Right lobe of liver (tissue), 6 donors: ENCODE measurements around the gene KRT10. TPM values are rescaled to one million over a fixed set of nuclear protein-coding genes. Genes with fewer than 3 reads are reported as not detected.

Source experiments
- ATAC-seq, 4 donors: fragments of 200-7000 bp; cut with Tn5 transposase; one replicate each; pipeline ENCODE4 v1.9.1; 2020; ENCODE audit warnings: mild to moderate bottlenecking in 4 of 4, moderate library complexity in 4 of 4
- DNase-seq, 3 donors: peaks; one replicate each; pipeline ENCODE4 v3.0.0-alpha.2; 2020
- H3K27ac ChIP-seq, 3 donors: fragments of 200-600 bp; one replicate each; pipeline ENCODE4 v1.8.0; 2022
- H3K27me3 ChIP-seq, 2 donors: fragments of 200-600 bp; one replicate each; pipeline ENCODE4 v1.8.0; 2022
- H3K36me3 ChIP-seq, 4 donors: fragments of 200-600 bp; sonication (generic) in 1 of 4; one replicate each; pipeline versions ENCODE4 v1.5.1 to v1.8.0; 2017 to 2022; ENCODE audit warnings: control low read depth in 1 of 4
- H3K4me1 ChIP-seq, 4 donors: fragments of 200-600 bp; sonication (generic) in 1 of 4; one replicate each; pipeline versions ENCODE4 v1.5.1 to v1.8.0; 2017 to 2022; ENCODE audit warnings: control low read depth in 1 of 4
- H3K4me3 ChIP-seq, 3 donors: fragments of 200-600 bp; one replicate each; pipeline ENCODE4 v1.8.0; 2022
- H3K9me3 ChIP-seq, 4 donors: fragments of 200-600 bp; sonication (generic) in 1 of 4; one replicate each; pipeline versions ENCODE4 v1.5.1 to v1.8.0; 2017 to 2022; ENCODE audit warnings: control low read depth in 1 of 4
- CTCF ChIP-seq, 4 donors: fragments of 200-600 bp in 3 of 4; fragments of 450-650 bp in 1 of 4; IDR thresholded peaks; one replicate each; pipeline versions ENCODE4 v1.5.1 to v1.8.0; 2016 to 2022; ENCODE audit warnings: antibody characterized with exemption in 4 of 4, mild to moderate bottlenecking in 2 of 4
- POLR2A ChIP-seq: fragments of 450-650 bp; IDR thresholded peaks from one replicate; pipeline ENCODE4 v1.6.1; 2017; ENCODE audit warnings: antibody characterized with exemption, mild to moderate bottlenecking
- WGBS: methylation state at CpG from one replicate; pipeline ENCODE4 v1.1.6; 2018; ENCODE audit warnings: low coverage, low lambda C conversion rate; ENCODE audit not compliant: insufficient coverage; ENCODE audit errors: missing lambda C conversion rate; 5-methylcytosine and 5-hydroxymethylcytosine counted together
- intact Hi-C, 2 donors: fragments of 100-400 bp; cut with DNase I; formaldehyde crosslinking; loops; one replicate each; pipeline versions ENCODE4 v1.11.2 to v1.14.1; 2022
- total RNA-seq, 6 experiments: library from RNA; depleted of rRNA in 2 of 6; stranded (reverse); fragments of >200 nt in 2 of 6; fragmentation: NEBNext Ultra II Directional in 3 of 6; extraction: Animal tissue kit (Norgen Biotek cat#: 25700) in 3 of 6; gene quantifications; one replicate each; pipeline versions ENCODE4 v1.1.0 to v1.2.4, GENCODE V29; 2016 to 2023
- donor health status: DM: no; HTN: yes; CAD: no.
- donor health status: DM: no; HTN: no; CAD: no.
- donor health status: DM: no; HTN: no; CAD: no.
- donor health status: DM: no; HTN: yes; CAD: no.
- donor health status: DM: no; HTN: yes; CAD: no.

KRT10 gene
- total RNA-seq, 6 experiments from 2014 or later = 11.4 to 20.4 (median 17.4) TPM

GRCh38 chr17:40794466-40794865 lies 27.9 kb downstream of the KRT10 start:
- H3K36me3 ChIP-seq = no peaks in the 10 kb centered on the region
- H3K4me1 ChIP-seq = no peaks in the 10 kb centered on the region
- H3K27me3 ChIP-seq = no peaks in the 10 kb centered on the region
- no peak overlapping the region for H3K4me3 ChIP-seq
- ATAC-seq (no peak), DNase-seq (no peak)
- H3K27ac ChIP-seq = no peak overlapping the region
- intact Hi-C loops = no loop called here
- TF ChIP-seq POLR2A = no peak
- no peak for TF ChIP-seq CTCF (IDR thresholded peaks at IDR 0.05)
- 75% methylated on average over 2 of the region's 2 CpGs for WGBS
- no peaks in the 10 kb centered on the region for H3K9me3 ChIP-seq

- Histone ChIP-seq H3K4me3 (no peak overlapping the region), H3K4me1 (no peaks in the 10 kb centered on the region), H3K27ac (no peak overlapping the region), H3K9me3 (no peaks in the 10 kb centered on the region), H3K36me3 (no peaks in the 10 kb centered on the region), H3K27me3 (no peaks in the 10 kb centered on the region)
- DNase-seq (no peak), ATAC-seq (no peak)
- 55% methylated on average over 10 of the region's 10 CpGs for WGBS
- intact Hi-C loops = no loop called here
- no peak for TF ChIP-seq CTCF (IDR thresholded peaks at IDR 0.05)
- TF ChIP-seq POLR2A = no peak
Observed at GRCh38 chr17:40793832-40794231, 28.6 kb downstream of the KRT10 start.

- whole genome bisulfite sequencing = 28% methylated on average over 6 of the region's 6 CpGs
- intact Hi-C loops = no loop called here
- DNase-seq = no peak
- no peaks in the 10 kb centered on the region for H3K27me3 ChIP-seq
- H3K4me1 ChIP-seq = no peaks in the 10 kb centered on the region
- no peak overlapping the region for H3K27ac ChIP-seq
- ATAC-seq = peak; percentile 56 to 71 (median 68)
- H3K9me3 ChIP-seq = no peaks in the 10 kb centered on the region
- no peaks in the 10 kb centered on the region for H3K36me3 ChIP-seq
- TF ChIP-seq CTCF (IDR thresholded peaks at IDR 0.05) = peak; percentile 73 to 82 (median 76)
- no peak for TF ChIP-seq POLR2A
- H3K4me3 ChIP-seq = no peak overlapping the region
Observed at GRCh38 chr17:40791787-40792436, 30.5 kb downstream of the KRT10 start.

- Histone ChIP-seq H3K27me3 (no peaks in the 10 kb centered on the region), H3K4me3 (no peak overlapping the region), H3K36me3 (no peaks in the 10 kb centered on the region), H3K9me3 (no peaks in the 10 kb centered on the region), H3K27ac (no peak overlapping the region), H3K4me1 (no peaks in the 10 kb centered on the region)
- 88% methylated on average over 1 of the region's 1 CpG for WGBS
- TF ChIP-seq CTCF (IDR thresholded peaks at IDR 0.05) = no peak
- no peak for TF ChIP-seq POLR2A
- DNase-seq (no peak), ATAC-seq (no peak)
- intact Hi-C loops = no loop called here
Observed at GRCh38 chr17:40791111-40791510, 31.3 kb downstream of the KRT10 start.
